ENCODE results near the gene IPO7.

- TF ChIP-seq CTCF (IDR thresholded peaks at IDR 0.05; ENCODE audit: insufficient read depth, low read length, poor library complexity, severe bottlenecking) (no peak), EZH2phosphoT487 (conservative IDR thresholded peaks at IDR 0.05; ENCODE audit: low read length) (no peak)
Measured at GRCh38 chr11:9363954-9364912, 20.2 kb upstream of the IPO7 start.
